Measurements from ENCODE around the gene NFE2L2.

The NFE2L2 gene

GRCh38 chr2:177275040-177275742, 10.7 kb upstream of the NFE2L2 start:
- H3K4me1 ChIP-seq: no peaks in the 10 kb centered on the region
- no peaks in the 10 kb centered on the region for H3K9me3 ChIP-seq (ENCODE audit: control insufficient read depth, low read length)
- no peak overlapping the region for H2AFZ ChIP-seq
- no peak for TF ChIP-seq CTCF (IDR thresholded peaks at IDR 0.05)
- no peaks in the 10 kb centered on the region for H3K79me2 ChIP-seq
- no peak overlapping the region for H3K9ac ChIP-seq
- no peak overlapping the region for H3K4me3 ChIP-seq (ENCODE audit: low read depth, low read length)
- H3K27me3 ChIP-seq (ENCODE audit: control insufficient read depth, insufficient read depth, low read length): no peaks in the 10 kb centered on the region
- H3K36me3 ChIP-seq (ENCODE audit: control insufficient read depth, insufficient read depth, low read length): no peaks in the 10 kb centered on the region
- no peak overlapping the region for H3K4me2 ChIP-seq (ENCODE audit: low read length)
- H3K27ac ChIP-seq: no peak overlapping the region

- H3K27ac ChIP-seq: no peak overlapping the region
- H3K9me3 ChIP-seq (ENCODE audit: control insufficient read depth, low read length): no peaks in the 10 kb centered on the region
- no peak for TF ChIP-seq CTCF (IDR thresholded peaks at IDR 0.05)
- H3K4me2 ChIP-seq (ENCODE audit: low read length): no peak overlapping the region
- H3K79me2 ChIP-seq: no peaks in the 10 kb centered on the region
- no peak overlapping the region for H2AFZ ChIP-seq
- no peak overlapping the region for H3K9ac ChIP-seq
- H3K4me1 ChIP-seq: no peaks in the 10 kb centered on the region
- H3K4me3 ChIP-seq (ENCODE audit: low read depth, low read length): no peak overlapping the region
- H3K36me3 ChIP-seq (ENCODE audit: control insufficient read depth, insufficient read depth, low read length): no peaks in the 10 kb centered on the region
- H3K27me3 ChIP-seq (ENCODE audit: control insufficient read depth, insufficient read depth, low read length): no peaks in the 10 kb centered on the region
Observed at GRCh38 chr2:177273408-177273807, 8.9 kb upstream of the NFE2L2 start.

- Histone ChIP-seq H3K36me3 (ENCODE audit: control insufficient read depth, insufficient read depth, low read length) (no peaks in the 10 kb centered on the region), H3K27me3 (ENCODE audit: control insufficient read depth, insufficient read depth, low read length) (no peaks in the 10 kb centered on the region), H3K4me3 (ENCODE audit: low read depth, low read length) (no peak overlapping the region), H3K9ac (no peak overlapping the region), H3K4me2 (ENCODE audit: low read length) (no peak overlapping the region), H3K27ac (no peak overlapping the region), H3K4me1 (no peaks in the 10 kb centered on the region), H3K9me3 (ENCODE audit: control insufficient read depth, low read length) (no peaks in the 10 kb centered on the region), H2AFZ (no peak overlapping the region), H3K79me2 (no peaks in the 10 kb centered on the region)
- TF ChIP-seq CTCF (IDR thresholded peaks at IDR 0.05): no peak
Observed at GRCh38 chr2:177272765-177273164, 8.2 kb upstream of the NFE2L2 start.

- H2AFZ ChIP-seq: no peak overlapping the region
- H3K4me1 ChIP-seq: no peaks in the 10 kb centered on the region
- H3K9ac ChIP-seq: no peak overlapping the region
- no peaks in the 10 kb centered on the region for H3K27me3 ChIP-seq (ENCODE audit: control insufficient read depth, insufficient read depth, low read length)
- H3K36me3 ChIP-seq (ENCODE audit: control insufficient read depth, insufficient read depth, low read length): no peaks in the 10 kb centered on the region
- no peak overlapping the region for H3K4me3 ChIP-seq (ENCODE audit: low read depth, low read length)
- no peaks in the 10 kb centered on the region for H3K79me2 ChIP-seq
- TF ChIP-seq CTCF (IDR thresholded peaks at IDR 0.05): no peak
- H3K9me3 ChIP-seq (ENCODE audit: control insufficient read depth, low read length): no peaks in the 10 kb centered on the region
- no peak overlapping the region for H3K27ac ChIP-seq
- no peak overlapping the region for H3K4me2 ChIP-seq (ENCODE audit: low read length)
Observed at GRCh38 chr2:177271981-177272666, 7.6 kb upstream of the NFE2L2 start.

All from parathyroid adenoma (tissue), 2 donors.